HG02973 (cell line): Measurements from ENCODE around the gene KRTAP5-3.

ENCODE experiments used
- ATAC-seq: cut with Tn5 transposase; IDR thresholded peaks from one replicate; pipeline ENCODE4 v1.9.1; 2021; ENCODE audit warnings: moderate library complexity; ENCODE audit not compliant: unreplicated experiment

The KRTAP5-3 gene

DNA sequence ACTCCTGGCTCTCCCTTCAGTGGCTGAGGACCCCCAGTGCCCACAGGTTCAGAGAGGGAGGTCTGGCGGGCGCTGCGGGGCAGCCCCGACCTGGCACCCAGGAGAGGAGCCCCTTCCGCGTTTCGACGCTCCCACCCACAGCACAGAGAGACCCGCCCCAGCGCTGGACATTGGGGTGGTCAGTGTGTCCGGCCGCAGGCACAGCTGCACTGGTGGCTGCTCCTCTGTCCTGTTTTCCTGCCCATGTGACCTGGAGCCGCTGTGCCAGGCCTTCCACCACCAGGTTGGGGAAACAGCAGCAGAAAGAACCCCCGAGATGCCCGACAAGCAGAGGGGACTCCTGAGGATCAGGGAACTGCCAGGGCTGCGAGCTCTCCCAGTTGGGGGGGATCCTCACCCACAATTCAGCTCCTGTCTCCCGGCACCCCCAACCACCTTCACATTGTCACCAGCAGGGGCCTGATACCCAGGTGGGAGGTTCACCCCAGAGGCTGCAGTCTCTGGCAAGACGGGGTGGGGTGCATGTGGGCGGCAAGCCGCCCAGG, 35.0 kb upstream of the KRTAP5-3 start:
- no peak for ATAC-seq

DNA sequence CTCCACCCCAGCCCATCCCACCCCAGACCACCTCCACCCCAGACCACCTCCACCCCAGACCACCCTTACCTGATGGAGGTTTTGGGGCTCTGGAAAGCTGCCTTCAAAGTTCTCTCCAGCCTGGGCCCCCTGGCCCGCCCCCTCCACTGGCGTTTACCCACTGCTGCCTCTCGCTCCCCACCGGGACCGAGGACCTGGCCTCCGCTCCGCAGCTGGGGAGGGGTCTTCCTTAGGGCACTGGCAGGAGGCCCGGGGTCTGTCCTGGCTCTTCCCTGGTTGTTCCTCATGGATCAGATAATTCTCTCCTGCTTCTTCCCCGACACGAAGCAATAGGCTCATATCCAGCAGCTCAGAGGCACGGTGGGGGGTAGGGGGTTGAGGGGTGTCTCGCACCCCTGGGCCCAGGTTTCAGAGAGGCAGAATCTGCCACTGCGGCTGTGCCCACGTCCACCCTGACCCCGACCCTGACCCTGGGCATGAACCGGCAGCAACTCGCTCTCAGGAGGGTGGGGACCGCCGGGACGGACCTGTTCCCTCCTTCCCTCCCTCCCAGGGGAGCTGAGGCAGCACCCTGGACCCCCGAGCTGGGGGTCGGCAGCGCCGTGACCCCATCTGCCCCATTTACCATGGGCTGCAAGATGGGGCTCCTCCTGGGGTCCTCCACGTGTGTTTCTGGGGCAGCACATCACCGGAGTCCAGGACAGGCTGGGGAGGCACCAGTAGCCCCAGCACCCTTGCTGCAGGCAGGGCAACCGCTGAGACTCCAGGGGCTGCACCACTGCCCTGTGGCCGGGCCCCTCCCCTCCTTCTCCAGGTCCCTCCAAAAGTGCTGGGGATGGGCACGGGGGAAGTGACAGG, 34.3 kb upstream of the KRTAP5-3 start:
- no peak for ATAC-seq

DNA sequence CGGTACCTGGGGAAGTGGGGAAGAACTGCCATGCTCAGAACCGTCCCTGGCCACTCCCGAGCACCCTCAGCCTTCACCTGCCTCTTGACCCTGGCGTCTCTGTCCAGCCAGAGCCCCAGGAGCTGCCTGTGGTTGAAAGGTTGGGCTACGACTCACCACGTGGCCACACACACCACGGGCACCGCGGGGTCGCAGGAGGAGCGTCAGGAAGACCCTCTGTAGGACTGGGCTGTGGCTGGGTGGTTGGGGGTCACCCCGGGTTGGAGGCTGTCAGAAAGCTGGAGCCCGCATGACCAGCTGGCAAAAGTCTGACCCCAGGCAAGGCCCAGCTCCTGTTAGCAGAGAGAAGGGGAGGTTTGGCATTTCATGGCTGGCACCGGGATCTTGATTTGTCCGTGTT, 32.8 kb upstream of the KRTAP5-3 start:
- ATAC-seq: no peak

DNA sequence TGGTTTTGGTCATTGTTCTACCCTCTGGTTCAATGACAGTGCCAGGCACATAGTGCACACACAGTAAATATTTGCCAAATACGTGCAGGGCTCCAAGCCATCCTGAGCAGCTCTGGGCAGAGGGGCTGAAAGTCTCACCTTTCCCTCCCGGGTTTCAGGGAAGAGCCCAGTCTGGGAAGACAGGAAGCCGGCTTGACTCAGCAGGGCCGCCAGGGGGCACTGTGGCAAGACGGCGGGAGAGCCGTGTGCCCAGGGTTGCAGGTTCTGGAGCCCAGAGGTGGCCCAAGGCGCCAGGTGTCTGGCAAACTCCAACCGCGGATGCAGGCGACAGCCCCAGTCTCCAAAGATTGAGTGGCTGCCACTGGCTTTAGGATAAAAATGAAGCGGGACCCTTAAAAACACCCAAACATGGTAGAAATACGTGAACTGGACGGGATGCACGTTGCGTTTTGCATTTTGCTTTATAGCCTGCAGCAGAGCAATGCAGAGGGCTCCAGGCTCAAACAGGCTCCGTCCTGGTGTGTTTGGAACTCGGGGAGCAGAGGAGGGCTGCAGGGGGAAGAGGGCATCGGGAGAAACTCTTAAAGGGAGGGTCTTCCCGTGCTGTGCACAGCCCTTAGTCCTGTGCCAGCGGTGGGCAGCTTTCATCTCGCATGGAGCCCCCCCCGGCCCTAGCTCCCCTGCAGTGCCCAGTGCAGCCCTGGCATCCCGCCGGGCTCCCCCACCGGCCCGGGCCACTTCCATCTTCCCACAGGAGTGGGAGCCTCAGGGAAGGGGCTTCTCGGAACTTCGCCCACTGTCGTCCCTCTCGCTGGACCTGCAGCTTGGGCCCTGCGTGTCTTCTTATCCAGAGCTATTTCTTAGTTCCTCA, 32.0 kb upstream of the KRTAP5-3 start:
- no peak for ATAC-seq

DNA sequence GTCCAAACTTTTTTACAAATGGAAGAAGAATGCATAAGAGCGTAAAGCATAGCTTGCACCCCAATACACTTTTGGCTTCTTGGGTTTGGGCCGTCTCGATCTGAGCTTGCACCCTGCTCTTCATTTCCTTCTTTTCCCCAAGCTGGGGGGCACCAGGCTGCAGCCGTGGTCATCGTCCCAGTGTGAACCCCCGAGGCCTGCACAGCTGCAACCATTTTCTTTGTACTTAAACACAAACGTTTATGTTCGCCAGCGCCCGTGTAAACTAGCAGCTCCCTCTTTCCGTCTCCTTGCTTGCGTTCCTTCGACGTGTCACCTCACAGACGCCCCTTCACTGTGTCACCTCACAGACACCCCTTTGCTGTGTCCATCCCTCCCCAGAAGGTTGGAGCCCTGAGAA, 31.4 kb upstream of the KRTAP5-3 start:
- ATAC-seq: no peak

DNA sequence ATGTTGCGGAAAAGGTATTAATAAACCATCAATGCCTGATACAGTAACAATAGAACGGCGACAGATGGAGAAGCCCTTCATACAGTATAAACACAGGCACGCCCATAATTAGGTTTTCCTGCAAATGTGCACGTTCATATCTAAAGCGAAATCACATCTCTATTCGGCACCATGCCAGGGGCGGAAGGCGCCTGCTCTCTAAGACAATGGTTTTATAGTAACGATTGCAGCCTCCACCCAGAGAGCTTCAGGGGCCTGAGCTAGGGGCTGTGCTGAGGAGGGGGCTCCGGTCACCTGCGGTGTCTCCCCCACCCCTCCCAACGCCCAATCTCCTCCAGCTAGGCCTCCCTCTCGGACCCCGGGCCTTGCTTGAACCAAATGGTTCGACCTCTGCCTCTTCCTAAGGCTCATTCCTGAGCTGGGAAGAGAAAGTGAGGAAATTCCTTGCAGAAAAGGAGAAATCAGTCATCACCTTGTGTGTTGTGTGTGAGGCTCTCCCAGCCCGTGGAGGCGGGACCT, 30.9 kb upstream of the KRTAP5-3 start:
- ATAC-seq: no peak

DNA sequence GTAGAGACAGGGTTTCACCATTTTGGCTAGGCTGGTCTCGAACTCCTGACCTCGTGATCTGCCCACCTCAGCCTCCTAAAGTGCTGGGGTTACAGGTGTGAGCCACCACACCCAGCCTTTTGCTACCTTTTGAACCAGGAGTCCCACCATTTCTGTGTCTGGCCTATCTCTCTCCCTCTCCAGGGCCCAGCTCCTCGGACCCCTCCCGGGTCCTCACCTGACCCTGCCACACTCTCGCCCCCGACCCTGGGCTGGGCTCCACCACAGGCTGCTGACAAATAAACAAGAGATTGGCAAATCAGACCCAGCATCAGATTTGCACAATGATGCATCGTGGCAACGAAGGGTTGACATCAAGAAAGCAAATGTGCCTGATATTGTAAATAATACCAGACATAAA, 30.1 kb upstream of the KRTAP5-3 start:
- ATAC-seq: no peak

DNA sequence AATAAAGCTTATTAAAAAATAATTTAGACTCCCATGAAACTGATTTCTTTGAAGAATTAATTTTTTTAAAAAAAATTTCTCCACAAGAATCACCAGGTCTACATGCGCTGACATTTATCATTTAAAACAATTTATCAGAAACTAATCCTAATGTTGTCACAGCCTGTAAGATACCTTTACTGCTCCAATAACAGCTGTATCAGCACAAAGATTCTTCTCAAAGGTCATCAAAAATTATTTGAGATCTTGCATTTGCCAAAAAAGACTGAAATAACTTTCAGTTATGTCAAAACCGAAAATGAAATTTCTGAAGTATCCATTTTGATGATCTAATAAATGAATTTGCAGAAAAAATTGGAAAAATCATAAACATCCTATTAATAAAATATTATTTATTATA, 29.4 kb upstream of the KRTAP5-3 start:
- no peak for ATAC-seq

DNA sequence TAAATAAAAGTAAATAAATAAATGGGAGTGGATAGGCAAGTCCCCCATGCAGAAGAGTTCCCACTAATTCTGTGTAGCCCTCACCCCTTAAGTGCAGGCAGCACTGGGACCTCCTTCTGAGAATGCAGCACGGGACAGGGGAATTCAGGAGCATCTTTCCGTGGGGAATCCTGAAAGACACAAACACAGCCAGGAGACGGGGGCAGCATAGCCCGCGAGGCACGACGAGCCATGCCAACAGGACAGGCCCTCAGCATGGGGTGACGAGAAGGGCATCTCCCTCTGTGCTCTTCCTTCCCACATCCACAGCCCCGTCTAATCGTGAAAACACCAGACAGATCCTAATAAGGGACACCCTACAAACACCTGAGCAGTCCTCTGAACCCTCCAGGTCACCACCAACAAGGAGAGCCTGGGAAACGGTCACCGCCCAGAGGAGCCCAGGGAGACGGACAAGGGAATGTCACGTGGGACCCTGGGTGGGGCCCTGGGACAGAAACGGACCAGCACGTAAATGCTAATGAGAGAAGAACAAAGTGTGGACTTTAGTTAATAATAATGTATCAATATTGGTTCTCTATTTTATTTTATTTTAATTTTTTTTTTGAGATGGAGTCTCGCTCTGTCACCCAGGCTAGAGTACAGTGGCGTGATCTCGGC, 28.2 kb upstream of the KRTAP5-3 start:
- no peak for ATAC-seq

DNA sequence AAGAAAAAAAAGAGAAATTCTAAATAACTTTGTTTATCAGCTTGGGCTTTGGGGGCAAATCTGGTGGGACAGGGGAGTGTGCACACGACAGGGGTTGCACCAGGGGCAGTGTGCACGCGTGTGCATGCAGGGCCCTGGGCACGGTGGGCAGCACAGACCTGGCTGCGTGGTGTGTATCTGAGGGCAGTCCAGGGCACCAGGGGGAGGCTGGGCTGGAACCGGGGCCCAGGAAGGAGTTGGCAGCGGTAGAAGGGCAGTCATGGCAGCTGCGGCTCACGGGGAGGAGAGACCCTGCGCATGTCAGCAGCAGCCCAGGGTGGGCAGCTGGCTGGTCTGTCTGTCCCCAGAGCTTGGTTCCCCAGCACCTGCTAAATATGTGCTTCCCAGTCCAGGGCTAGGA, 25.6 kb upstream of the KRTAP5-3 start:
- no peak for ATAC-seq

DNA sequence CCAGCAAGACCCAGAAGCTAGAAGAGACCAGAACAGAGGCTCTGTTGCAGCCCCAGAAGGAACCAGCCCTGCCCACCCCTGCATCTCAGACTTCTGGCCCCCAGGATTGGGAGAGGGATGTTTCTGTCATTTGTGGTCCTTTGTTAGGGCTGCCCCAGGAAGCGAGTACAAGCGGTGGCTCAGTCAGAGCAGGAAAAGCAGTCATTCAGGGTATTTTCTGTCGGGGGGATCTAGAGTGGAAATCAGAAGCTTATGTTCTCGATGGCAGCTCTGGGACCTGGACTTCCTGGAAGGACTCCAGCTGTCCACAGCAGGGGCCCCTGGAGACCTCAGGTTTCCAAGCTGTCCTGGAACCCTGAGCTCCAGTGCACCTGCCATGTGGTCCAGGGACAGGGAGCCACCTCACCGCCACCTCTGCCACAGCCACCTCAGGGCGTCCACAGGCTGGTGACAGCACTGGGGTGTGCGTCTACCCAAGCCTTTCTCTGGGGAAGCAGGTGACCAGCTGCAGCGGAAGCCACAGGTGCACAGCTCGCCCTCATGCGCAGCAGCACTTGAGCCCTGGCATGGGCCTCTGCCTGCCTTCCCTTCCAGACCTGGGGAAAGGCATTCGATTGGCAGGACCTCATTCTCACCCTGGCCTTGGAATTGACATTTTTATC, 23.9 kb upstream of the KRTAP5-3 start:
- no peak for ATAC-seq

DNA sequence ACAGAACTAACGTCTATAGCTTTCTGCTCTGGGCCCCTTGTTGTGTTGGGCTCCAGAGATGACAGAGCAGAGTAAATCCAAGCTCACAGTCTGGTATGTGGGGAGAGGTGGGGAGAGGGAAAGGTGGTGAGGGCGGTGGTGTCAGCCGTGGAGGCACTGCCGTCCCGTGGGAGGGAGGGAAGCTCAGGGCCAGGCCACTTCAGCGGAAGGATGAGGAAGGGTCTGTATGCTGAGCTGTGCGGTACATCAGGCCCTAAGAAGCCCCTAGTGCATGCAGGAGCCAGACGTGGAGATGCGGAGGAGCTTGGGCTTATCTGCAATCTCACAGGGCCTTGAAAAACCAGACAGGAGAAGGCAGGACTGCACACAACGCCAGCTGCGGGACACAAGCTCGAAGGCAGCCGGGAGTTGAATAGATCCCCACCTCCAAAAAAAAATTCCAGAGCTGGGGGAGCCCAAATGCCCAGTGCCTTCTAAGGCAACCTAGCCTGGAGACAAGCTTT, 22.9 kb upstream of the KRTAP5-3 start:
- no peak for ATAC-seq

DNA sequence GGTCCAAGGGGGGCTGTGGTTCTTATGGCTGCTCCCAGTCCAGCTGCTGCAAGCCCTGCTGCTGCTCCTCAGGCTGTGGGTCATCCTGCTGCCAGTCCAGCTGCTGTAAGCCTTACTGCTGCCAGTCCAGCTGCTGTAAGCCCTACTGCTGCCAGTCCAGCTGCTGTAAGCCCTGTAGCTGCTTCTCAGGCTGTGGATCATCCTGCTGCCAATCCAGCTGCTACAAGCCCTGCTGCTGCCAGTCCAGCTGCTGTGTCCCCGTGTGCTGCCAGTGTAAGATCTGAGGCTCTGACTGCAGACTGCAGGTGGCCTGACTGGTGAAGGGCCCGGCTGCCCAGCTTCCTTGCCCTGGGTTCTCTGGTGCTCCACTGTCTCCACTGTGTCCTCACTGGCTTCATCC, 22.0 kb upstream of the KRTAP5-3 start:
- no peak for ATAC-seq

DNA sequence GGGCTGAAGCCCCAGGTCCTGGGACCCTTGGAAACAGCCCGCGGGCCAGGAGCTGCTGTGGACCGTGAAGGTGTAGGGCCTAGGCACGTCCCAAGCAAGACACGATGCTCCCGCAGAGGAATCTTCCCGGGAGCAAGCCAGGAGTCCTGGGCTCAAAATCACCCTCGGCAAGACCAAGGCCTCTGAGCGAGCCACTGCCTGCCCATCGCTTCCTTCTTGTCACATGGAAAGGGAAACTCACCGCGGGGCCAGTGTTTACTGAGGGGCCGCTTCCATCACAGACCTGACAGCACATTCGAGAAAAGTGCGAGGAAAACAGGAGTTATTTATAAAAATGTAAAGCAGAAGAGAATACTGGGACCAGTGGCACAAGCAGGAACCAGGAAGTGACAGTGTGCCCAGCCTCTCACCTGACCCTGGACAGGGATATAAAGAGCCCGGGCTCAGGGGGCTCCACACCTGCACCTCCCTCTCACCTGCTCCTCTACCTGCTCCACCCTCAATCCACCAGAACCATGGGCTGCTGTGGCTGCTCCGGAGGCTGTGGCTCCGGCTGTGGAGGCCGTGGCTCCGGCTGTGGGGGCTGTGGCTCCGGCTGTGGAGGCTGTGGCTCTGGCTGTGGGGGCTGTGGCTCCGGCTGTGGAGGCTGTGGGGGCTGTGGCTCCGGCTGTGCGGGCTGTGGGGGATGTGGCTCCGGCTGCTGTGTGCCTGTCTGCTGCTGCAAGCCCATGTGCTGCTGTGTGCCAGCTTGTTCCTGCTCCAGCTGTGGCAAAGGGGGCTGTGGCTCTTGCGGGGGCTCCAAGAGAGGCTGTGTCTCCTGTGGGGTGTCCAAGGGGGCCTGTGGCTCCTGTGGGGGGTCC, 21.3 kb upstream of the KRTAP5-3 start, which contains the start of gene KRTAP5-5:
Gene KRTAP5-5, plus strand, starts transcription at position 450 of the 860 bp plus-strand sequence. Its CDS starts 66 bp downstream, at position 516.
- ATAC-seq: no peak

DNA sequence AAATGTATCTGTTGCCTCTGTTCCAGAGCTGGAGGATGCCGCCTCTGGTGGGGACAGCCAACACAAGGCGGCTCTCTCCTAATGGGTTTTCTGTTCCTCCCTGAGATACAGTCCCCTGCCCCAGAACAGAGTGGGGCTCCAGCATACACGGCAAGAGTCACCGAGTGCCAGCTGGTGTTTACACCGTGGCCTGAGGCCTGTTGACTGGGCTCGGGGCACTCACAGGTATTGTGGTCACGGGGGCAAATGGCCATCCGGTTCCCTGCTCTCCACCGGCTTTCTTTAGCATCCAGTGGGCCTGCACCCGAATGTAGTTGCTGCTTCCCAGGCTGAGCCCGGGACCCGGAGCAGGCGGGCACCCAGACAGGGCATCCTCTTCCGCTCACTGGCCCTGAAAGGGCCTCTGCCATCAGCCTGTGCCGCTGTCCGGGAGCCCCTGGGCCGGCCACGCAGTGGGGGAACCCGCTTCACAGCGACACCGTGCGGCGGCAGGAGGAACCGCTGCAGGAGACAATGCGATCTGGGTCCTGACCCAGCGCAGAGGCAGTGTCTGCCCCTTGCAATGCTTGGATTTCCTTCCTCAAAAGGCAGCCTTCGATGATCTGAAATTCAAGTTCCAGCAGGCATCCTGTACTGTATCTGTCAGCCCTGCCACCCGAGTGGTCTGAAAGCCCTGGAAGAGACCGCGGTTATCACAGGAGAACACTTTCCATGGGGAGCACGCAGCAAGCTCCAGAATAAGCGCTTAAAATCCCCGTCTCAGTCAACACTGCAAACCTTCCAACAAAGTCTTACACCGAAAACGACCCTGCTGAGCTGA, 20.5 kb upstream of the KRTAP5-3 start:
- ATAC-seq: no peak

DNA sequence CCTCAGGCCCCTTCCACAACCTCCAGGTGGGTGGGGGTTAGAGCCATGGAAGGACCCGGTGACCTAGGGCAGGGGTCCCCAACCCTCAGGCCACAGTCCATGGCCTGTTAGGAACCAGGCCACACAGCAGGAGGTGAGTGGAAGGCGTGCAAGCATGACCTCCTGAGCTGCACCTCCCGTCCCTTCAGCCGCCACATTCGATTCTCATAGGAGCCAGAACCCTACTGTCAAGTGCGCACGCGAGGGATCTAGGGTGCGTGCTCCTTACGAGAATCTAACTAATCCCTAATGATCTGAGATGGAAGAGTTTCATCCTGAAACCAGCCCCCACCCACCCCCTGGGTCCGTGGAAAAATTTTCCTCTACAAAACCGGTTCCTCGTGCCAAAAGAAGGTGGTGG, 17.3 kb upstream of the KRTAP5-3 start:
- ATAC-seq: no peak

DNA sequence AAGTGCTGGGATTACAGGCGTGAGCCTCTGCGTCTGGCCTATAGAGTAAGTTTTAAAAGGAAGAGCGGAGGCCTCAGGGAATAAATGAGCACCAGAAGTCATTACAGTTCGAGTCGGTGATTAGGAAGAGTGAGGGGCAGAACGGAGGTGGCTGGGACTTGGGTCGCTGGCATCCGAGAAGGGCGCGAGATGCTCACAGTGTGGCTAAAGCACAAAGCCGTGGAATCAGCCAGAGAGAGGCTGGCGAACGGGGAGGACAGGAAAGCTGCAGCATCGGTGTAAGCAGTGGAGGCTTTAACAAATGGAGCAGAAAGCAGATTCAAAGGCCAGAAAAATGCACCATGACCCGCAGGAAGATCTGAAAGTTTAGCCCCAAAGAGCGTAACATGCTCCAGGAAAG, 16.4 kb upstream of the KRTAP5-3 start:
- no peak for ATAC-seq

DNA sequence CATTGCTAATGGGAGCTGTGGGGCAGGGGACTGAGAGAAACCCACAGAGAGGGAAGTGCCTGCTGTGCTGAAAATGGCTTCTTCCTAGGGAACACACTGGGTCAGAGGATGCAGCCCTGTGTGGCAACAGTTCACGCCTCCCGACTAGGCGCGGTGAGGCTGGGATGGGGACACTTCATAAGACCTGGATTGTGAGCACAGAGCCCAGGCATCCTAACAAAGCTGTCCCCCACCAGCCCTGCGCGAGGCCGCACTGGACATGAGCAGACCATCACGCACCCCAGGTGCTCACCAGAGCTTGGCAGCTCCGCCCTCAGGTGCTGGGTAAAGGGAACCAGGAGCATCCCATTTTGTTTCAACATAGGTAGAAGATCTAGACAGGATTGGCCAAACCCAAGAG, 15.5 kb upstream of the KRTAP5-3 start:
- ATAC-seq: no peak
